GM21367 (cell line): ENCODE data around the gene C1orf185.
"Not testable (repeated sequence)": the region's sequence is repeated elsewhere in the genome, so short reads cannot be mapped to it uniquely, and the experiment has no call there.

Experiments used
- ATAC-seq: cut with Tn5 transposase; IDR thresholded peaks from one replicate; pipeline ENCODE4 v1.9.1; 2021; ENCODE audit not compliant: unreplicated experiment

The C1orf185 gene

DNA sequence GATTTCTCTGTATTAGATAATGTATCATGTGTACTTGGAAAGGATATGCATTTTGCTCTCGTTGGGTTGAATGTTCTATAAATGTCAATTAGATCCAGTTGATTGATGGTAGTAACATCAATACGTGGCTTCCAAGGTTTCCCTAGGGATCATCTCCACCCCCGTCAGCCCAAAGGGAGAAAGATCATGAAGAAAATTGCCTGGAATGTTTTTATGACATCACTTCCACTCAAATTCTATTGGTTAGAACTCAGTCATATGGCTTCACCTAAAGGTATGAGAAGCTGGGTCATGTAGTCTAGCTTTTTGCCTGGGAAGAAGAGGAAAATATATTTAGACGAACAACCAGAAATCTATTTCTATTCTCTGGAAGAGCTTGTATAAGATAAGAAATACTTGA lies at the start of gene C1orf185:
C1orf185 (plus strand) TSS at position 253 of the 400 bp plus-strand sequence; CDS start at position 259, 6 bp downstream.
- no peak for ATAC-seq

DNA sequence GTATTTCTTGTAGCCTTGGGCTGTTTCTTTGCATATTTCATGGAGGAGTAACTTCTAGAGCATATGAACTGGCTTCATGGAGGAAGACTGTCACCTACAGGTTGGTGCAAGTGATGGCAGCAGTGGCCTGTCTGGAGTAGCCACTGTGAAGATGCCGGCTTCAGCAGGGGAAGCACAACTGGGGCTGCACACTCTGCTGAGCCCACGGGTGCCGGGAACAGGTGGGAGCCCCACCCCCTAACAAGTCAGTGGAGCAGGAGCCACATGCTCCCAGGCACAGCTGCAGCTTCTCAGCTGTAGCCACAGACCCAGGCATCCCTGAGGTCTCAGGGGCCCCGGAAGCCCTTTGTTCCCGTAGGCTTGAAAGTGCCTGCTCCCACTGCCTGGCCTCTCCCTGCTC lies 43.2 kb upstream of the C1orf185 start:
- ATAC-seq: no peak

GRCh38 chr1:51061231-51061918 lies 40.7 kb upstream of the C1orf185 start:
- no peak for ATAC-seq

- ATAC-seq: no peak
Observed at GRCh38 chr1:51063121-51063520, 38.9 kb upstream of the C1orf185 start.

DNA sequence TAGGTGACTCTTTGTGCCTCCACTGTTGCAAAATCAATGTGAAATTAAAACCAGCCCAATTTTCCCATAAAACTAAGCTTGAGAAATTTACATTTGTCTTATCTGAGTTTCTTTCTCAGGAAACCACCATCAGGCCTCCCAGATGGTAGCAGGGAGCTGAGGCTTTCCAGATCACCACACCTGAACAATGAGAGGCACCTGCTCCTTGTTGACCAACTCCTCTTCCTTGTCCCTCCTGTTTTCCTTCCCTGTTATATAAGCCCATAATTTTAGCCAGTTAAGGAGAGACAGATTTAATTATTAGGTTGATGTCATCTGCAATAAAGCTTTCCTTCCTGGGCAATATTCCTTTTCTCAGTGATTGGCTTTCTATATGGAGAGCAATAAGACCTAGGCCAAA lies 32.0 kb upstream of the C1orf185 start:
- ATAC-seq: no peak

DNA sequence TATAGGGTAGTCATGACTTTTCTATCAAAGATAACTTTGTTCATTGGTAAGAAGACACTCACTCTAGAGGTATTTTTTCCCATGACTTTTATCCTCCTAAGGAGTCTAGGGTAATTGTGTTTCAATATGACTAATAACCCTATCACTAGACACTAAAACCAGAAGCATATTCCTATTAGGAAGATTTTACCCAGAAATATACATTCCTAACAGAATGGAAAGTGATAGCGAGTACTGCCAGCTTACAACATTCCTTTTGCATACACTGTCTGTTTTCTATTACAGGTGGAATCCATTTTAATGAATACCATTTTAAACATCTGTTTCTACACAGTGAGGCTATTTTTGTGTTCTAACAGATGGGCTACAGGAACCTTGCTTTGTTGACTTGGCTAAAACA lies 31.4 kb upstream of the C1orf185 start:
- ATAC-seq: no peak

DNA sequence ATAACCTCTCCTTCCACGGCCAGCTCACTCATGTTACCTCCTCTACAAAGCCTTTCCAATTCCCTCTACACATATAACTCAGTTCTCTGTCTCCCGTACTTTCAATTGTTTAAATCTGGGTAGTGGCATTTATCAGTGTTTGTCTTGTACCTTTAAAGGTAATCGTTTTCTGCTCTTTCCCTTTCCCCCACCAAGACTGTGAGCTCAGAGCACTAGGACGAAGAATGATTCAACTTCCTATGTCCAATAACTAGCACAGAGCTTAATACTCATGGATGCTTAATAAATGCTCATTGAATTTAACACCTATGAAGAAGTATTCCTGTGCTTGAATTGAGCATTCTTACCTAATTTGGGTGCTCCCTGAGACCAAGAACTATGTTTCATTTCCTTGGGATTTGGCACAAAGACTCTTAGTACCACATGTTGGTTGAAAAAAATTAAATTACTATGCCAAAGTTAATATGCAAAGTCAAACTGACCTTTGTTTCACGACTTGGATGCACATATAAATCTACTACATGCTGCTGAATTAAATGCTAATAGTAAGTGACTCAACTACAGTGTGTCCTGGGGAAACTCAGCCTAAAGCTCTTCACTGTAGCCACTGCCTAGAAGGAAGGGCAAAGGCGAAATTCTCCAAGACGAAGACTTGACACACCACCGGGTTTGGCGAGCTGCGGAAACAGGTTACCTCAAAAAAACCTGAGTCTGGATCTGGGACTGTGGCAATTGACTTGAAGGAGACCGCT lies 30.6 kb upstream of the C1orf185 start:
- ATAC-seq: no peak

- ATAC-seq: no peak
Observed at GRCh38 chr1:51072043-51072439, 30.0 kb upstream of the C1orf185 start.

- no peak for ATAC-seq
Observed at GRCh38 chr1:51072651-51073050, 29.4 kb upstream of the C1orf185 start.

GRCh38 chr1:51073456-51073855 lies 28.6 kb upstream of the C1orf185 start:
- ATAC-seq: no peak

DNA sequence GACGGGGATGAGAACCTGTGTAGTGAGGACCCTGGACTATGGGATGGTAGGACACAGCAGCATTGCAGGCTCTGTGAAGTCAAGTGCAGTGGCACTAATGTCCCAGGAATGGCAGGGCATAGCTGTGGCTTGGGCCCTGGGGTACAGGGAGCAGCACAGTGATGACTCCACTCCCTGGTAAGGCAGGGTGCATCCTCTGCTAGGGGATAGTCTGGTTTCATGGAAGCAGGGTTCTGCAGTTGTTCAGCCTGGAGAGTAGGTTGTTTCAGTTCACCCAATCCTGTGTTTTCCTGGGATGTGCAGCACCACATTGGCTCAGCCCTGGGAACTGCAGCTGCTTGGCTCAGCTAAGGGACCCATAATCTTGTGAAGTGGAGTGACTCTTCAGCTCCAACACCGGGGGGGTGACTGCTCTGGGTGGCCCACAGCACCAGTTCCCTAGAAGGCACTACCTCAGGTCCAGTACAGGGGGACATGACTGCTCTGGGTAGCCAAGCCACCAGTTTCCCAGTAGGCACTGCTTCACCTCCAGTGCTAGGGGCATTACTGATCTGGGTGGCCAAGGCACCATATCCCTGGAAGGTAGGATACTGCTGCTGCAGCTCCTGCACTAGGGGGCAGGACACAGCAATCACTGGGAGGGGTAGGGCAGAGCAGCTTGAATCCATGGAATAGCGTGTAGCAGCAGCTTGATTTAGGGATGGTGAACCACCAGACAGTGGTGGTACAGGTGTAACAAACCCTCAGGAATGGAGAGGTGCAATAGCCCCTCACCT lies 15.3 kb upstream of the C1orf185 start:
- ATAC-seq: no peak

GRCh38 chr1:51088474-51088873 lies 13.6 kb upstream of the C1orf185 start:
- no peak for ATAC-seq

DNA sequence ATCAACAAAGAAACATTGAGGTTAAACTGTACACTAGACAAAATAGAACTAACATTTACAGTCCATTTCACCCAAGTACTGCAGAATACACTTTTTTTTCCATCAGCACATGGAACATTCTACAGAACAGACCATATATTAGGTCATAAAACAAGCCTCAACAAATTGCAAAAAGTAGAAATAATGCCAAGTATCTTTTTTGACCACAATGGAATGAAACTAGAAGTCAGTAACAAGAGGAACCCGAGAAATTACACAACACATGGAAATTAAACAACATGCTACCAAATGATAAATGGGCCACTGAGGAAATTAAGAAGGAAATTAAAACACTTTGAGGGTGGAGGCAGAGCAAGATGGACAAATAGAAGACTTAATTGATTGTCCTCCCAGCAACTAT lies 8.4 kb upstream of the C1orf185 start:
- no peak for ATAC-seq

DNA sequence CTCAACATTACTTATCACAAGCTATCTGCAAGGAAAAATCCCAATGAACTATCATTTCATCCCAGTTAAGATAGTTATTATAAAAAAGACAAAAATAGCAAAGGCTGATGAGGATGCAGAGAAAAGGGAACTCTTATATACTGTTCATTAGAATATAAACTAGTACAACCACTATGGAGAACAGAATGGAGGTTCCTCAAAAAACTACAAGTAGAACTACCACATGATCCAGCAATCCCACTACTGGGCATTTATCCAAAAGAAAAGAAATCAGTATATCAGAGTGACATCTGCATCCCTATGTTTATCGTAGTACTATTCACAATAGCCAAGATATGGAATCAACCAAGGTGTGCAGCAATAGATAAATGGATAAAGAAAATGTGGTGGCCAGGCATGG lies 4.9 kb upstream of the C1orf185 start:
- no peak for ATAC-seq

DNA sequence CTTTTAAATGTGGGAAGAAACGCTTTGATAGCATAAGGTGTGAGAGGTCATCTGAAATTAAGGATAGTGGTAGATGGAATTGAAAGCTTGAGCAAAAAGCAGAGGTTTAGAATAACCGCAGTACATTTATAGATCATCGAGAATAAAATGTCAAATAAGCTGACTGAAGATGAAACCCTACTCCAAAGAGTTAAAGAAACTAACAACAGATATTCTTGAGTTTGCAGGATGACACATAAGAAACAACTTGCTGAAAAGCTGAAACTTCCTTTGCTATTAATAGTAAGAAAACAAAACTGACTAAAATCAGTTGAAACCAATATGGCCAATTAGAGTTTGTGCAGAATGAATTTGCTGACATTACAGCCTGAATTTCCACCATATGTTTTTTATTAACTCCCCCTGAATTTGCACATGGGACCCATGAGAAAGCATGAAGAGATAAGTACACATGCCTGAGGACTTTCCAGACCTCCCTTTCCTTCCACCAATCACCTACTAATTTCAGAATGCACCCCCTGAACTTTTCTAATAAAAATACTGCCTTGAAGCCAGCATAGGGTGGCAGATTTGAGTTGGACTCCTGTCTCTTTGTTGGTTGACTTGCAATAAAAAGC lies 1.7 kb upstream of the C1orf185 start:
- no peak for ATAC-seq

DNA sequence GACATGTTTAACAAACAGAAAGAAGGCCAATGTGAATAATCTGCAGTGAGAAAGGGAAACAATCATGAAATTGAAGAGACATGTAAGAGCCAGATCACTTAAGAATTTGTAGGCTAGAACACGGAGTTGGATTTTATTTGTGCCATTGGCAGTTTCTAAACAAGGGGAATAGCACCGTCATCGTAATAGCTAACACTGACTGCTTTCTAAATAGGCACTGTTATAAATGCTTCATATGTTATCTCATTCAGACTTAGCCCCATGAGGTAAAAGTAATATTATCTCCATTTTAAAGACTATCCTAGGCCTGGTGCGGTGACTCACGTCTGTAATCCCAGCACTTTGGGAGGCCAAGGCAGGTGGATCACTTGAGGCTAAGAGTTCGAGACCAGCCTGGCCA lies 12.1 kb downstream of the C1orf185 start:
- no peak for ATAC-seq

DNA sequence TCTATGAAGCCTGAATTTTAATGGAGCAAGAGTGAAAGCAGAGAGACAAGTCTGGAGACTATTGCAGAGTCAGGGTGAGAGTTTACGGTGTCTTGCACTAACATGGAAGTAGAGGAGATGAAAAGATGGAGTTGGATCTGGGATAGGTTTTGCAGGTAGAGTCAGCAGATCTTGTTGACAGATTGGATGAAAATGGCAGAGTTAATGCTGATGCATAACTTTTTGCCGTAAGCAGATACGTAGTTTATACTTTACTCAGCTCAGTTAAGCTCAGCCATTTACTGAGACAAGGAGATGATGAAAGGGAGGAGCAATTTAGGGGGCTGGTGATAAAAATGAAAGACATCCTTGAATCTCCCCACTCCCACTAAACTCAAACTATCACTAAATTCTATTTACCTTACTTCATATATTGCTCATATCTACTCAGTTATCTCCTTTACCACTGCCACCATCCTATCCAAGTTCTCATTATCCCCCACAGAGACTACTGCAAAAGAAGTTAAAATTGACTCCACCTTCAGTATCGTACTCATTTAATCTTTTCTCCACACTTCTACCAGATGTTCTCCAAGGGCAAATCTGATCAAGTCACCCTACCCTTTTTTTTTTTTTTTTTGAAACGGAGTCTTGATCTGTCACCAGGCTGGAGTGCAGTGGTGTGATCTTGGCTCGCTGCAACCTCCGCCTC lies 13.8 kb downstream of the C1orf185 start:
- no peak for ATAC-seq

GRCh38 chr1:51119331-51119730 lies 17.3 kb downstream of the C1orf185 start:
- no peak for ATAC-seq

DNA sequence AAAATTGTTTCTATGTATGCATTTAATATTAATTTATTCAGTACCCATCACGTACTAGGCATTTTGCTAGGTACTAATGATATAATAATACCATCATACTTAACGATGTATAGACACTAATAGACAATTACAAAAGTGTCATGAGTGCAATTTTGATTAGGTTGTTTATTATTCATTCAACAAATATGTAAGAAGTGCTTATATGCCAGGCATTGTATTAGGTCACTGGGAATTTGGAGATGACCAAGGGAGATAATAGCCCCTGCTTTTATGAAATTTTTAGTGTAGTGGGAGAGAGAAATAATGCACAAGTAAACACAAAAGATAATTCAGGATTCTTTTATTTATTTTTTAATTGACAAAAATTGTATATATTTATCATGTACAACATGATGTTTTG lies 18.6 kb downstream of the C1orf185 start:
- no peak for ATAC-seq

GRCh38 chr1:51127152-51127551 lies 25.1 kb downstream of the C1orf185 start:
- not testable (repeated sequence) for ATAC-seq

- ATAC-seq: no peak
Observed at GRCh38 chr1:51131185-51131584, 29.2 kb downstream of the C1orf185 start.
